Adrenal gland (tissue), 12 donors: Measurements from ENCODE around the gene TGFB2. TPM values are rescaled to one million over a fixed set of nuclear protein-coding genes. Genes with fewer than 3 reads are reported as not detected.

Experiments used
- DNase-seq, 7 donors: peaks; one replicate each; pipeline ENCODE4 v3.0.0-alpha.2; 2019 to 2020
- H3K27ac ChIP-seq, 5 donors: fragments of 200-600 bp; sonication (generic) in 4 of 5; 1 replicate in 3 of 5; 2 replicates in 2 of 5; pipeline versions ENCODE4 v1.5.1 to v1.8.0; 2016 to 2020; ENCODE audit warnings: mild to moderate bottlenecking in 1 of 5
- H3K27me3 ChIP-seq: fragments of 200-600 bp; 2 replicates; pipeline ENCODE4 v1.8.0; 2021
- H3K36me3 ChIP-seq, 2 donors: fragments of 200-600 bp; replicated peaks in 1 of 2; 1 replicate in 1 of 2; 2 replicates in 1 of 2; pipeline versions ENCODE4 v1.5.1 to v1.8.0; 2018 to 2022
- H3K4me1 ChIP-seq, 2 donors: fragments of 200-600 bp; replicated peaks in 1 of 2; 1 replicate in 1 of 2; 2 replicates in 1 of 2; pipeline versions ENCODE4 v1.5.1 to v1.8.0; 2018 to 2021
- H3K4me3 ChIP-seq, 4 donors: fragments of 200-600 bp; sonication (generic) in 3 of 4; one replicate each; pipeline ENCODE4 v1.5.1; 2016 to 2018
- H3K9me3 ChIP-seq, 3 donors: fragments of 200-600 bp; sonication (generic) in 1 of 3; replicated peaks in 1 of 3; 1 replicate in 2 of 3; 2 replicates in 1 of 3; pipeline versions ENCODE4 v1.5.1 to v1.8.0; 2016 to 2021
- POLR2A ChIP-seq, 2 donors: fragments of 450-650 bp; IDR thresholded peaks; one replicate each; pipeline ENCODE4 v1.6.1; 2017; ENCODE audit warnings: antibody characterized with exemption in 2 of 2, mild to moderate bottlenecking in 2 of 2, moderate library complexity in 1 of 2
- WGBS, 4 donors: extraction: QIAGEN DNeasy Blood & Tissue Kit in 2 of 4; methylation state at CpG; one replicate each; pipeline versions ENCODE4 v1.1.5 to v1.1.7; 2013 to 2017; 5-methylcytosine and 5-hydroxymethylcytosine counted together
- intact Hi-C, 2 donors: fragments of 100-400 bp; cut with DNase I; formaldehyde crosslinking; loops; one replicate each; pipeline versions ENCODE4 v1.14.1 to v1.15.0; 2022 to 2023
- polyA plus RNA-seq, 3 donors: library from polyadenylated mRNA; stranded (reverse); fragments of 200-250 nt in 2 of 3; fragments of 350-450 nt in 1 of 3; fragmentation: Illumina TruSeq in 1 of 3; extraction: RNeasy Lipid Tissue Mini Kit (QIAGEN cat#74804) in 1 of 3; gene quantifications; one replicate each; pipeline ENCODE4 v1.2.3, GENCODE V29; 2013 to 2014
- total RNA-seq, 9 donors: library from RNA; depleted of rRNA in 4 of 9; stranded (reverse); fragments of >200 nt in 4 of 9; fragments of 120-200 nt in 1 of 9; fragmentation: NEBNext Ultra II Directional in 1 of 9; extraction: Animal tissue kit (Norgen Biotek cat#: 25700) in 1 of 9; gene quantifications; one replicate each; pipeline versions ENCODE4 v1.1.0 to v1.2.4, GENCODE V29; 2013 to 2023
- TF ChIP-seq, protein P1 (sequence below), 6 experiments: fragments of 450-650 bp in 4 of 6; fragments of 200-600 bp in 2 of 6; sonication (generic) in 1 of 6; IDR thresholded peaks; 1 replicate in 5 of 6; 2 replicates in 1 of 6; pipeline versions ENCODE4 v1.5.1 to v1.8.0; 2016 to 2021; ENCODE audit warnings: antibody characterized with exemption in 6 of 6, mild to moderate bottlenecking in 2 of 6, moderate library complexity in 1 of 6
- donor health status: healthy with polysubstance abuse.
- donor health status: Bipolar disorder and iron deficiency.
- donor health status: DM: yes; HTN: yes; CAD: no.
- donor health status: DM: no; HTN: no; CAD: no.
- donor health status: DM: no; HTN: no; CAD: no.
- donor health status: DM: yes; HTN: yes; CAD: no.

Gene TGFB2
- total and polyA plus RNA-seq, 12 donors = 0.24 to 4.2 (median 1.7) TPM

DNA sequence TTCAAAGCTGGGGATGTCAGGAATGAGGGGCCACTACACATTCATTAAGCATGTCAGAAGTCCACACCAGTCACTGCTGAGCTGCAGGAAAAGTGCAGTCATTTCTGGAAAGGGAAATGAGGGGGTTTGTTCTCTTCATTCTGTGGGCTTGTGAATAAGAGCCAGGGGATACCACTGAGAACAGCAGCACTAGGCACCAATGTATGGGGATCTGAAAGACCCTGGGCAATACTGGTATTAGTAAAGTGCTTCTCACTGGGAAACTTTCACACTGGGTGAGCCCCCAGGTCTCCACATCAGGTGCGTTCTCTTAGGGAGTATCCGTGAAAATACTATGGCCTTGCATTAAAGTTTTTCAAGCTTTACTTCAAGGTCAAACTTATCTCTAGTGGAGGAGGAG, 49.9 kb downstream of the TGFB2 start:
- DNase-seq = no peak
- Histone ChIP-seq H3K27ac (no peak overlapping the region), H3K36me3 (no peaks in the 10 kb centered on the region), H3K4me3 (no peak overlapping the region), H3K9me3 (no peaks in the 10 kb centered on the region), H3K27me3 (no peaks in the 10 kb centered on the region), H3K4me1 (no peaks in the 10 kb centered on the region)
- 42 to 77% (median 63%) methylated on average over 2 of the region's 2 CpGs for WGBS, 4 donors
- intact Hi-C loops = no loop called here
- TF ChIP-seq, protein P1, sequence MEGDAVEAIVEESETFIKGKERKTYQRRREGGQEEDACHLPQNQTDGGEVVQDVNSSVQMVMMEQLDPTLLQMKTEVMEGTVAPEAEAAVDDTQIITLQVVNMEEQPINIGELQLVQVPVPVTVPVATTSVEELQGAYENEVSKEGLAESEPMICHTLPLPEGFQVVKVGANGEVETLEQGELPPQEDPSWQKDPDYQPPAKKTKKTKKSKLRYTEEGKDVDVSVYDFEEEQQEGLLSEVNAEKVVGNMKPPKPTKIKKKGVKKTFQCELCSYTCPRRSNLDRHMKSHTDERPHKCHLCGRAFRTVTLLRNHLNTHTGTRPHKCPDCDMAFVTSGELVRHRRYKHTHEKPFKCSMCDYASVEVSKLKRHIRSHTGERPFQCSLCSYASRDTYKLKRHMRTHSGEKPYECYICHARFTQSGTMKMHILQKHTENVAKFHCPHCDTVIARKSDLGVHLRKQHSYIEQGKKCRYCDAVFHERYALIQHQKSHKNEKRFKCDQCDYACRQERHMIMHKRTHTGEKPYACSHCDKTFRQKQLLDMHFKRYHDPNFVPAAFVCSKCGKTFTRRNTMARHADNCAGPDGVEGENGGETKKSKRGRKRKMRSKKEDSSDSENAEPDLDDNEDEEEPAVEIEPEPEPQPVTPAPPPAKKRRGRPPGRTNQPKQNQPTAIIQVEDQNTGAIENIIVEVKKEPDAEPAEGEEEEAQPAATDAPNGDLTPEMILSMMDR (IDR thresholded peaks at IDR 0.05) = no peak
- TF ChIP-seq POLR2A (IDR thresholded peaks at IDR 0.05) = no peak

DNA sequence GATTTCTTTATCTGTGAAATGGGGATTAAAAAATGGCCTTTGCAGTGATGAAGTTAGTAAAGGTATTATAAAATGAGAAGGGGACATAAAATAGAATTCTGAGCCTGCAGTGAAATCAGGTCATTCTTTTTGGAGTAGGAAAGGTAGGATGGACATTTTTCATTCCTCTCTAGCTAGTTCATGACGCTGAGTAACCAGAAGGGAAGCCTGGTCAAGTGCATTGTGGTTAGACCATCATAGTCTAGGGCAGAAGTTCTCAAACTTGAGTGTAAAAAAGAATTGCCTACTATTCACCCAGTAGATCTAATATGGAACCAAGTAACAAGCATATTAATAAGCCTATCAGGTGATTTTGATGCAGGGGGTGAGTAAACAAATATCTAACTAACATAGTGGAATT, 50.8 kb downstream of the TGFB2 start:
- 76 to 95% (median 87%) methylated on average over 1 of the region's 1 CpG for WGBS, 4 donors
- TF ChIP-seq, protein P1 (IDR thresholded peaks at IDR 0.05) = no peak
- no peak for TF ChIP-seq POLR2A (IDR thresholded peaks at IDR 0.05)
- DNase-seq = no peak
- H3K4me1 ChIP-seq = no peaks in the 10 kb centered on the region
- H3K9me3 ChIP-seq = no peaks in the 10 kb centered on the region
- no peak overlapping the region for H3K4me3 ChIP-seq
- no peaks in the 10 kb centered on the region for H3K27me3 ChIP-seq
- H3K36me3 ChIP-seq = no peaks in the 10 kb centered on the region
- intact Hi-C loops = no loop called here
- no peak overlapping the region for H3K27ac ChIP-seq

DNA sequence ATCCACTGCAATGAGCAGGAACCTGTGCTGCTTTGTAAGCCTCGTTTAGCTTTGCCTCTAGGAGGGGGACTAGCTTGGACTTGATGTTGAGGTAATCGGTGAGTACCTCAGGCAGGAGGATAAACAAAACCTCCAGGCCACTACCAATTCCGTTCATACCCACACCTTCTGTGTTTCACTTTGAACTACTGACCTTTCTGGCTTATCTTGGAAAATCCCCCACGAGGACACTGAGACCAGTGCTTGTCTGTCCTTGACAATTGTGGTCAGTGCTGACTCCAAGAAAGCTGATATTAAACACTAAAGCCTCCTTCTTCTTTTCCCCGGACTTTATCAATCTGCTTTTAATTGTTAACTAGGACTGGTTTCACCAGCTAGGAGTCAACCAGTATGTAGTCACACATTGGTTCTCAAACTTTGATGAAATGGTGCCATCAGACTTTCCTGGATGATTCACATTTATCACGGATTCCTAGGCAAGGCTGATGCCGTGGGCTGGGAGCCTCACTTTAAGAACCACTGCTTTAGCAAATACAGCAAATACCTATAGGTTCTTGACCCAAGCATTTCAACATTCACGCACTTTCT, 52.7 kb downstream of the TGFB2 start:
- Histone ChIP-seq H3K27ac (no peak overlapping the region), H3K27me3 (no peaks in the 10 kb centered on the region), H3K4me3 (no peak overlapping the region), H3K36me3 (no peaks in the 10 kb centered on the region), H3K4me1 (no peaks in the 10 kb centered on the region), H3K9me3 (no peaks in the 10 kb centered on the region)
- intact Hi-C loops = no loop called here
- DNase-seq = peak in 1 of 7 donors; percentile 8
- TF ChIP-seq, protein P1 (IDR thresholded peaks at IDR 0.05) = no peak
- no peak for TF ChIP-seq POLR2A (IDR thresholded peaks at IDR 0.05)
- 44 to 52% (median 46%) methylated on average over 8 of the region's 8 CpGs for WGBS, 4 donors

DNA sequence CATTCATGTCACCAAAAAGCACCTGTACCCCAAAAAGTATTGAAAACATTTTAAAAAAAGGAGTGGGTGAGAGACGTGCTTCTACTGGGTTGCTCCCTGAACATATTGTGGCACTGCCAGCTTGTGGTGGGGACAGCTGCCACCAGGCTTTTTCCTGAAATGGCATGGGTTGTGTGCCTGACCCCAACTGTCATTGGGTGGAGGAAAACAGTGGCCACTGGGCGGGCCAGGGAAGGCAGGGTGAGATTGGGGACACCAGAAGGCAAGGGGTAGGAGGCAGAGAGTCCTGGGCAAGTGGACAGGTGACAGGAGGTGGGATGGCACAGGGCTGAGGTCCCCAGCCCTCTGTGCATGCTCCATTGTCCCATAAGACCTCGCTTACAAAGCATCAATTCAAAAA, 55.5 kb downstream of the TGFB2 start:
- Histone ChIP-seq H3K36me3 (no peaks in the 10 kb centered on the region), H3K4me3 (no peak overlapping the region), H3K27me3 (no peaks in the 10 kb centered on the region), H3K4me1 (no peaks in the 10 kb centered on the region), H3K9me3 (no peaks in the 10 kb centered on the region), H3K27ac (no peak overlapping the region)
- intact Hi-C loops = no loop called here
- no peak for TF ChIP-seq POLR2A (IDR thresholded peaks at IDR 0.05)
- TF ChIP-seq, protein P1 (IDR thresholded peaks at IDR 0.05) = no peak
- 88 to 94% (median 91%) methylated on average over 3 of the region's 3 CpGs for WGBS, 4 donors
- no peak for DNase-seq
